Stimulated activated CD4-positive, alpha-beta T cell treated with anti-CD3 and anti-CD28 coated beads, TNF-alpha, amount 100 ng/mL, for 1 hour (primary cell): ENCODE results near the gene USB1.

Source experiments
- DNase-seq, 3 donors: peaks; one replicate each; pipeline ENCODE4 v3.0.0-alpha.2; 2020; ENCODE audit warnings: low read depth in 3 of 3, low spot score in 1 of 3

The USB1 gene

DNA sequence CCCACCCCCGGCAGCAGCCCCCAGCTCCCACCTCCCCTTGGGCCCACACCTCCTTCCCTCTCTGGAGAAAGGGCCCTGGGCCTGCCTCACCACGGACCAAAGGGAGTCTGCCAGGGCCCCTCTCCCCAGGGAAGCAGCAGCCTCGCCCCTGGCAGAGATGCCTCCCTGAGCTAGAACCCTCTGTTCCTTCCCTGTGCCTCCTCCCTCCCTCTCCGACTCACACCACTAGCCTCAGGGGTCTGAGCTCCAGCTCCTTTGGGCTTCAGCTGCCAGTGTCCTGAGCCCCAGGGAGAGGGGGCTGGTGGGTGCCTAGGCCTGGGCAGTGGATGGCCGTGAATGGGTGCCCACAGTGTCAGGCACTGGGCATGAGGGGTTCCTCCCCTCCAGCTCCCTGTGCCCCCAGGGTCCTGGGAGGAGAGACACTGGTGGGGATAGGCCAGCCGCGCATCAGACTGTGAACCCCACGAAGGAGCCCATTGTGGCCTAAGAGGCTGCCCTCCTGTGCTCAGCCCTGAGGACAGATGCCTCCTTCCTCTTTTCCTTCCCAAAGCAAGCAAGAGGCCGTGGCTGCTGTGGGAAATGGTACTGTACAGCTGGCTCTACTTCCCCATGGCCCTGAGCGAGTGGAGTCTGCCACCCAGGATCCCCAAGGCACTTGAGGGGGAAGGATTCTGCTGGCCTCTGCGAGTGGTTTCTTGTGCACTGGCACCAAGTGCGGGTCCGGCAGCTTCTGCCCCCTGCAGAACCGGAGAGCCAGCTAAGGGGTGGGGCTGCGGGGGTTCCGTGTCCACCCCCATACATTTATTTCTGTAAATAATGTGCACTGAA is 45.1 kb downstream of the USB1 start:
- DNase-seq, result no peak

GRCh38 chr16:58046936-58047335 is 45.7 kb downstream of the USB1 start:
- DNase-seq, result no peak

DNA sequence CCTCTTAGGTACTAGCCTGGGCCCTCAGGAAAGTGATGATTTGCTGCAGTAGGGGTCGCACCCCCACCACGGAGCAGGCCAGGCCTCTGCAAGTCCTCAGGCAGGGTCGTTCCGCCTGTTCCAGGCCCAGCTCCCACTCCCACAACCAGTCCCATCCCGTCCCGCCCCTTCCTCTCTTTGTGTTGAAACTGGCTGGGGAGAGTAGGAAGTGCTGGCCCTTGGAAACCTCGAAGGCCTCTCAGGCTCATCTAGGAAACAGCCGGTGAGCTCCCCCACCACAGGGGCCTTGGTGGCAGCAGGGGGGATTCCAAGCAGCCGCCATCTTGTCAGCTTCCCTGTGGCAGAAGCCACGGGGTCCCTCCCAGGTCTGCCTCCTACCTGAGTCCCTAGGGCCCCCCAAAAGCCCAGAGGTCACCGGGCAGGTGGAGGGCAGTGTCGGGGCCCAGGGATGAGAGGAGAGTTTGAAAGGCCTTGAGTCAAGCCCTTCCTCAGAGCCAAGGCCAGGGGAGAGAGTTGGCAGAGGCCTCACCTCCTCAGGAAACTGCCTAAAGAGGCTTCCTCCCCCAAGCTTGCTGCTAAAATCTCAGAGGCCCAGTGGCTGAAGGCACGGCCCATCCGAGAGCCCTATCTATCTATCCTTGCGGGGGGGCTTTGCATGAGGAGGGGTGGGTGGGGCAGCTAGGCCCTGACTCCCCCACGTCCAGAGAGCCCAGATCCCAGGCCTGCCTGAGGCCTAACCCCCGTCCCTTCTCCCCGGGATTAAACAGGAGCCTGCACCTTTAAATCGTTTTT is 46.5 kb downstream of the USB1 start:
- no peak for DNase-seq

DNA sequence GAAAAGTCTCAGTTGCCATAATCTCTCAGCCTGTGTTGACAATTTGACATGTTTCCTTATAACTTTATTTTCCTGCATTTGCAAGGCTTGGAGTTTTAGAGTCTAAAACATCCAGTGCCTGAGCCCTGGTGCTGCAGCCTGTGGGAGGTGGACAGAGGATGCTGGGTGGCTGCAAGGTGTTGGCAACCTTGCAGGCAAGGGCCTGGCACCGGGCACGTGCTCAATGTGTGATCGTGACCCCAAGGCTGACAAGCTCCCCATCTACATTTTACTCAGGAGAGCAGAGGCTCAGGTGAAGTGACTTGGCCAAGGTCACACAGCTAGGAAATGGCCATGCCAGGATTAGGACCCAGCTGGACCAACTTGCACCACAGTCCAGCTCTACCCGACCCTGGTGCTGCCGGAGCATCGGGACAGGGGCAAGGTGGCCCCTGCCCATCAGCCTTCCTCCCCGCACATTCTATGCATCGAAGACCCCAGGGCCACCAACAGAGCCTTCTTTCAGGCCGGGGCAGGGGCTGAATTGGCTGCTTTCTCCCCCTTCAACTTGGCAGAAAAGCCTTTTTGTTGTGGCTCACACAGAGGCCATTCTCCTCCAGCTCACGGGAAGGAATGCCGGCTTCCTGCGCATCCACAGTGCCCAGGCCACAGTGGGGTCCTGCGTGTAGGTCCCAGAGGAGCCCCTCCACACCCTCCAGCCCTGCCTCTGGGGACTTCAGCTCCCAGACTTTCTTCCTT is 47.5 kb downstream of the USB1 start:
- DNase-seq, result no peak

DNA sequence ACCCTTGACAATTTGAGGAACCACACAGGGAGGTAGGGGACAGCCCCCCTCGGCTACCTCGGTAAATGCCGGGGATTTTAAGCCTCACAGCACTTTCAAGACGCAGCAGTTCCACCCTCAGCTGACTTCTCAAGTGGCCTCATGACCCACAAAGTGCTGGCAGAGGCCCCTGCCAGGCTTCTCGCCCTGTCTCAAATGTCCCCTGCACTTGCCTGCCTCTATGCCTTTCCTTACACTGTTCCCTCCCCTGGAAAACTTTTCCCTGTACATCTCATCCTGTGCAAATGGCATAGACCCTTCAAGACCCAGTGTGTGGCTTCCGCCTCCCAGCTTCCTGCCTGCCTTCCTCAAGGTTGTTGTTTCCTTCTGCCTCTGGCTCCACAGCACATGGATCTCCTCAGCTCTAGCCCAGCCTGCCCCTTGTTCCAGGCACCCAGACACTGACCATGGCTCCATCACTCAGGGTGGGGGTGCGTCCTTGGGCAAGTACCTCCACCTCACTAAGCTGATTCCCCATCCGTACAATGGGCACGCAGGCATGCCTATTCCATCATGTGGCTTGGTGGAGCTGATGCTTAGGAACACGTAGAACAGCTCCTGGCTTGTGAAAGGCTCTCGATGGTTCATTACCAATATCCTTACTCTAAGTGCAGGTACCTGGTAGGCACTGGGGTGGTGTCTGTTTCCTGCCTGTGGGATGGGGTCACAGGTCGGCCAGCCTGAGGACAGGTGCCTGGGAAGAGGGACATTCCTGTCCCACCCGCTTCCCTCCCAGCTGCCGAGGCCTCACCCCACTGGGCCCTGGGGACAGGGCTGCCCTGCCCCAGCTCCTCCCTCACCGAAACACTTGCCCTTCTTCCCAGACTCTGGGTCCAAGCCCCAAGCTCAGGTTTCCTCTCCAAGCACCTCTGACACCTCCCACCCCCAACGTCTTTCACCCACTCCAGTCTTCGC is 48.3 kb downstream of the USB1 start:
- no peak for DNase-seq

GRCh38 chr16:58051296-58051695 is 50.1 kb downstream of the USB1 start:
- DNase-seq, result no peak

DNA sequence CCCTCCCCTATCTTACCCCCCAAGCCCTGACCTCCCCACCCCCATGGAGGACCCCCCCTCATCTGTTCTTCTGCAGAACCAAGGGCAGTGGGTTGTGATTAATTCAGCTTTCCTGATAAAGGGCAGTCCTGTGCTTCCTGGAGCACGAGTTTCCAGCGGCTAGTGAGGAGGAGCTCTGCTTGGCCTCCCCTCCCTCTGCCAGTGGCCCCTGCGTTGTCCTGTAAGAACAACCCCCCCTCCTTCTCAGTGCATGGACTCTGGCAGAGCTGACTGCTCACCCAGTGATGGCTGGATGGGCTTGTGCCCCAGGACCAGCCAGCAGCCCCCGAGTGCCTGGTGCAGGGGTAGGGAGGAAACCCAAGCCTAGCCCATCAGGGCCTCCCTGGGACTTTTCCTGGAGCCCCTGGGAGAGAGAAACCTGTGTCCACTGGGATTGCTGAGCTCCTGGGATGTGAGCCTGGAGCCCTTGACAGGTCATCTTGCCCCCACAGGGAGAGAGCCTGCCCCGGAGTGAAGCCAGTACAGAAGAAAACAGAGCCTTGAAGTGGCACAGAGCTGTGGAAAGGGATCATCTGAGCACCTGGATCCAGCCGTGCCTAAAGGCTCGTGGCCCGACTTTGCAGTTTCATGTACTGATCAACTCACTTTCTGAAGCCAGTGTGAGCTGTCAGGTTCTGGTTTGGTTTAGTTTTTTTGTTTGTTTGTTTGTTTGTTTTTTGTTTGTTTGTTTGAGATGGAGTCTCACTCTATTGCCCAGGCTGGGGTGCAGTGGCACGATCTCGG is 50.8 kb downstream of the USB1 start:
- DNase-seq, result no peak

DNA sequence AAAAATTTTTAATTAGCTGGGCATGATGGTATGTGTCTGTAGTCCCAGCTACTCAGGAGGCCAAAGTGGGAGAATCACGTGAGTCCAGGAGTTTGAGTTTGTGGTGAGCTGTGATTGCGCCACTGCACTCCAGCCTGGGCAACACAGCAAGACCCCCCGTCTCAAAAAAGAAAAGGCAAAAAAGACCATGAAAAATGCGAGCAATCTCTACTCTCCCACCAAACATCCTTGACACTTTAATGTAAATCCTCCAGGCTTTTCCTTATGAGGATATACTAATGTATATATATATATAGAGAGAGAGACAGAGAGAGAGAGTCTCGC is 52.4 kb downstream of the USB1 start:
- DNase-seq, result no peak

GRCh38 chr16:58054289-58054688 is 53.1 kb downstream of the USB1 start:
- DNase-seq, result no peak

DNA sequence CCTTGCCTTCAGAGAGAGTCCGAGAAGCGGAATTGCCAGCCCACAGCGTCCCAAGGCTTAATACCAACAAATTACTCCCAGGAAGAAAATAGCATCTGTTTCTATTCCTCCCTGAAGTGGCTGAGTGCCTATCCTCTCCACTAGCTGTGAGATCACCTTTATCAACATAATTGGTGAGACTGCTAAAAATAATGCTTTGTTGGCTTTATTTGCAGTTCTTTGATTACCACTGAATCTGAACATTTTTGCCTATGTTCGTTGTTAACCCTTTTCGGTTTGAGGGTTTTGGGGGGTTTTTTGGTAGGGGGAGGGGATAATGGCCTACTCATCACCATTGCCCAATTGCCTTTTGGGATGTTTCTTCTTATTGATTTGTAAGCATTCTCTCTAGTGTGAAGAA is 55.4 kb downstream of the USB1 start:
- DNase-seq, result no peak

- DNase-seq, result no peak
Observed at GRCh38 chr16:58057121-58057520, 55.9 kb downstream of the USB1 start.

DNA sequence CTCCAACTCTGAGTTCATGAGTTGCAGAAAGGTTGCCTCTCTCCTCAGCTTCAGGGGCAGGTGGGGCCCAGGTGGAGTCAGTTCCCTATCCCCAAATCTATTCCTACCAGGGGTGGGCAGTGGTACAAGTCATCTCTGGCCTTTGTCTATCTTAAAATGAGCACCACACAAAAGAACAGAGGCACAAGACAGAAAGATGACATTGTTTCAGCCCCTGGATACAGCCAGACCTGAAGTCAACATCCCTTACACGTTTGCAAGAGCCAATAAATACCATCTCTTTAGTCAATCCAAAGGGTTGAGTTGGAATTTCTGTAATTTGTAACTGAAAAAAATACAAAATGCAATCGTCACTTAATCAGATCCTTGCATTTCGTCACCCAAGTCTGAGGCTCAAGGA is 56.6 kb downstream of the USB1 start:
- DNase-seq, result no peak

DNA sequence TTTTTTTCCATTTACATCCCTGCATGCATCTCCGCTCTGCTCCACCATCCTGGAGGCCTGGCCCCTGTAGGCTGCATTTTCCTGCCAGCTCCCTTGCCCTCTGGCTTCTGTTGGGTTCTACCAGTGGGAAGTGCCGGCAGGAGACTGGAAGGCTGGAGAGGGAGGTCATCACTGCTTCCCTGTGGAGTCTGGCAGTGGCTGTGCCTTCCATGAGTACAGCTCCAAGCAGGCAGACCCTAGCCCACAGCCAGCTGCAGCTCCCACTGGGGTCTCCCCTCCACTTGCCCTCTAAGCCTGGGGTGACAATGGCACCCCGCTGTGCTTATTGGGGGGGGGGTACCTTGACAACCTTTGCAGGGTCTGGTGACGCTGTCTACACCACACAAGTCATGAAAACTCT is 61.6 kb downstream of the USB1 start:
- DNase-seq, result no peak

DNA sequence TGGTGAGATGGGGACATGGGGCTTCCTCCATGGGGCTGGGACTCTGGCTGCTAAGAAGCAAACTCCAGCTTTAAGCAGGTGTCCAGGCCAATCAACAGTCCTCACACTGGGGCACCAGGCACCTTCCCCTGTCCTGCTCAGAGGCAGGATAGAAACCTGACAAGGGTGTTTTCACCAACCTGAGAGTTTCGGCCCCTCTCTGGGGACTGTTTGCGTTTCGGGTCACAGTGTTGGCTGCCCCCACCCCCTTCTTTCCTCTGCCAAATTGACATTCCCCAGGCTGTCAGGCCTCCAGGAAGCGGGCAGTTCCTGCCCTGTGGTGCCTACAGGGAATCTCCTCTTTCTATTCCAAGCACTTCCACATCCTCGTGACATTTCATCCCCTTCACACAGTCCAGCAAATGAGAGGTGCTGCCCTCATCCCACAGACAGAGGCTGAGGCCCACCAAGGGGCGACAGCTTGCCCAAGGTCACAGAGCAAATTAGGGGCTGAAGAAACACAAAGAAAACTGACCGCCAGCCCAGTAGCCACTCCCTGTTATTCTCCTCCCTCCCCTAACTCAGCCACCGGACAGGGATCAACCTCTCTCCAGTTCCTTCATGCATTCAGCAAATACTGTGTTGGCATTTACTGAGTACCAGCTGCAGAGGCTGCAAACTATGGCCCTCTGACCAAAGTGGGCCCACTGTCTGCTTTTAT is 62.3 kb downstream of the USB1 start:
- no peak for DNase-seq

- DNase-seq, result no peak
Observed at GRCh38 chr16:58070585-58070984, 69.4 kb downstream of the USB1 start.
